Ovary (tissue), 3 donors: ENCODE results near the gene PSD4.

ENCODE experiments used
- EP300 ChIP-seq: sonication (generic); formaldehyde crosslinking; IDR thresholded peaks from one replicate; pipeline ENCODE4 v1.6.1; 2017; ENCODE audit warnings: antibody characterized with exemption
- POLR2A ChIP-seq: fragments of 450-650 bp; IDR thresholded peaks from one replicate; pipeline ENCODE4 v1.6.1; 2017; ENCODE audit warnings: antibody characterized with exemption, mild to moderate bottlenecking, moderate library complexity
- TF ChIP-seq, protein P1 (sequence below), 3 donors: fragments of 450-650 bp in 2 of 3; fragments of 200-600 bp in 1 of 3; IDR thresholded peaks; one replicate each; pipeline versions ENCODE4 v1.5.1 to v1.8.0; 2016 to 2022; ENCODE audit warnings: antibody characterized with exemption in 3 of 3, mild to moderate bottlenecking in 1 of 3
- donor health status: DM: no; HTN: no; CAD: no.

DNA sequence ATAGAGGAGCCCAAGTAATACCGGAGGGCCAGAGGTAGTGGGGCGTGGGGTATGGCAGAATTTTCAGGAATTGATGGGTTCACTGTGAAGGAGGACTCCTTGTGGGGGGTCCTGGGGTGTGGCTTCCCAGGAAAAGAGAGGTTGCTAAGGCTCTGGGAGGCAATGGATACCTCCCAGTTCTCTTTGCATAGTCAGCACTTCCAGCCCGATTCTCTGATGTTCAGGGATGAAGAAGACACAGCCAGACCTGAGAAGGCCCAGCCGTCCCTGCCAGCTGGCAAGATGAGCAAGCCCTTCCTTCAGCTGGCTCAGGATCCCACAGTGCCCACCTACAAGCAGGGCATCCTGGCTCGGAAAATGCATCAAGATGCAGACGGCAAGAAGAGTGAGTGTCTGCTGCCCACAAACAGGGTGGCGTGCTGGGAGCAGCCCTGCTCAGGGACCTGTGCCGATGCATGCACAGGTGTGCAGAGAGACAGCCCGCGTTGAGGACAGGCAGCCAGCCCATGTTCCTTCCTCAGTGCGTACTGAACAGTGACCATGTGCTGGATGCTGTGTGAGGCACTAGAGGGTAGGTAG lies 22.2 kb downstream of the PSD4 start:
- TF ChIP-seq, protein P1, sequence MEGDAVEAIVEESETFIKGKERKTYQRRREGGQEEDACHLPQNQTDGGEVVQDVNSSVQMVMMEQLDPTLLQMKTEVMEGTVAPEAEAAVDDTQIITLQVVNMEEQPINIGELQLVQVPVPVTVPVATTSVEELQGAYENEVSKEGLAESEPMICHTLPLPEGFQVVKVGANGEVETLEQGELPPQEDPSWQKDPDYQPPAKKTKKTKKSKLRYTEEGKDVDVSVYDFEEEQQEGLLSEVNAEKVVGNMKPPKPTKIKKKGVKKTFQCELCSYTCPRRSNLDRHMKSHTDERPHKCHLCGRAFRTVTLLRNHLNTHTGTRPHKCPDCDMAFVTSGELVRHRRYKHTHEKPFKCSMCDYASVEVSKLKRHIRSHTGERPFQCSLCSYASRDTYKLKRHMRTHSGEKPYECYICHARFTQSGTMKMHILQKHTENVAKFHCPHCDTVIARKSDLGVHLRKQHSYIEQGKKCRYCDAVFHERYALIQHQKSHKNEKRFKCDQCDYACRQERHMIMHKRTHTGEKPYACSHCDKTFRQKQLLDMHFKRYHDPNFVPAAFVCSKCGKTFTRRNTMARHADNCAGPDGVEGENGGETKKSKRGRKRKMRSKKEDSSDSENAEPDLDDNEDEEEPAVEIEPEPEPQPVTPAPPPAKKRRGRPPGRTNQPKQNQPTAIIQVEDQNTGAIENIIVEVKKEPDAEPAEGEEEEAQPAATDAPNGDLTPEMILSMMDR (IDR thresholded peaks at IDR 0.05), result no peak
- TF ChIP-seq POLR2A (no peak), EP300 (no peak)
